Esophagus muscularis mucosa (tissue), 4 donors: ENCODE measurements around the gene NT5DC2. TPM values are rescaled to one million over a fixed set of nuclear protein-coding genes. Genes with fewer than 3 reads are reported as not detected.
"Not testable (repeated sequence)": the region's sequence is repeated elsewhere in the genome, so short reads cannot be mapped to it uniquely, and the experiment has no call there.

Experiments
- DNase-seq: peaks from one replicate; pipeline ENCODE4 v3.0.0-alpha.2; 2017; ENCODE audit errors: extremely low spot score
- H3K27ac ChIP-seq, 4 donors: fragments of 200-600 bp; sonication (generic); replicated peaks in 1 of 4; 1 replicate in 3 of 4; 2 replicates in 1 of 4; pipeline ENCODE4 v1.5.1; 2016 to 2019; ENCODE audit warnings: mild to moderate bottlenecking in 1 of 4
- H3K27me3 ChIP-seq, 4 donors: fragments of 200-600 bp; sonication (generic); one replicate each; pipeline versions ENCODE4 v1.5.1 to v1.6.0; 2016 to 2019
- H3K36me3 ChIP-seq, 4 donors: fragments of 200-600 bp; sonication (generic); one replicate each; pipeline ENCODE4 v1.5.1; 2016 to 2019
- H3K4me1 ChIP-seq, 4 donors: fragments of 200-600 bp; sonication (generic); one replicate each; pipeline ENCODE4 v1.5.1; 2016 to 2019
- H3K4me3 ChIP-seq, 4 donors: fragments of 200-600 bp; sonication (generic); 1 replicate in 2 of 4; 2 replicates in 2 of 4; pipeline ENCODE4 v1.5.1; 2016 to 2019; ENCODE audit warnings: mild to moderate bottlenecking in 4 of 4, moderate library complexity in 1 of 4
- H3K9me3 ChIP-seq, 4 donors: fragments of 200-600 bp; sonication (generic); 1 replicate in 3 of 4; 2 replicates in 1 of 4; pipeline ENCODE4 v1.5.1; 2016 to 2019
- CTCF ChIP-seq, 3 experiments: fragments of 200-600 bp in 2 of 3; fragments of 450-650 bp in 1 of 3; sonication (generic) in 2 of 3; IDR thresholded peaks; one replicate each; pipeline ENCODE4 v1.5.1; 2017 to 2019; ENCODE audit warnings: antibody characterized with exemption in 3 of 3, mild to moderate bottlenecking in 2 of 3, moderate library complexity in 1 of 3
- EP300 ChIP-seq: sonication (generic); formaldehyde crosslinking; IDR thresholded peaks from one replicate; pipeline ENCODE4 v1.6.1; 2017; ENCODE audit warnings: antibody characterized with exemption
- POLR2A ChIP-seq: fragments of 450-650 bp; IDR thresholded peaks from one replicate; pipeline ENCODE4 v1.6.1; 2017; ENCODE audit warnings: antibody characterized with exemption, moderate library complexity, mild to moderate bottlenecking, low read depth
- POLR2AphosphoS5 ChIP-seq, 2 donors: sonication (generic); formaldehyde crosslinking; IDR thresholded peaks; one replicate each; pipeline ENCODE4 v1.6.1; 2017; ENCODE audit warnings: antibody characterized with exemption in 2 of 2
- WGBS: methylation state at CpG from one replicate; pipeline ENCODE4 v1.1.5; 2018; 5-methylcytosine and 5-hydroxymethylcytosine counted together
- intact Hi-C: fragments of 100-400 bp; cut with DNase I; formaldehyde crosslinking; loops from one replicate; pipeline ENCODE4 v1.15.1; 2023
- total RNA-seq, 4 donors: library from RNA; depleted of rRNA; stranded (reverse); fragments of >200 nt; gene quantifications; one replicate each; pipeline versions ENCODE4 v1.1.0 to v1.2.1, GENCODE V29; 2016

Gene NT5DC2
- total RNA-seq, 4 donors from 2014 or later: 58.0 to 87.4 (median 72.9) TPM

- Histone ChIP-seq H3K27ac (peak overlapping the region in 1 of 4 donors; percentile 79), H3K36me3 (peaks cover 15 to 42% (median 41%) of the 10 kb centered on the region in 4 donors), H3K4me3 (no peak overlapping the region), H3K9me3 (no peaks in the 10 kb centered on the region), H3K4me1 (peaks cover 68 to 85% (median 78%) of the 10 kb centered on the region in 4 donors), H3K27me3 (no peaks in the 10 kb centered on the region)
- intact Hi-C loops: no loop called here
- 96% methylated on average over 18 of the region's 25 CpGs for WGBS
- DNase-seq: no peak
- TF ChIP-seq POLR2A: no peak
- TF ChIP-seq CTCF (IDR thresholded peaks at IDR 0.05): no peak
These were observed 4.9 kb downstream of the NT5DC2 start for GRCh38 chr3:52528586-52529375.

GRCh38 chr3:52527732-52528585 lies 5.7 kb downstream of the NT5DC2 start:
- H3K36me3 ChIP-seq: peaks cover 15 to 50% (median 48%) of the 10 kb centered on the region in 4 donors
- peaks cover 64 to 81% (median 76%) of the 10 kb centered on the region in 4 donors for H3K4me1 ChIP-seq
- intact Hi-C loops: no loop called here
- peak overlapping the region in 1 of 4 donors; percentile 79 for H3K27ac ChIP-seq
- no peaks in the 10 kb centered on the region for H3K9me3 ChIP-seq
- no peak for TF ChIP-seq EP300
- TF ChIP-seq POLR2AphosphoS5 (IDR thresholded peaks at IDR 0.05): no peak
- no peak for TF ChIP-seq POLR2A
- no peak for TF ChIP-seq CTCF (IDR thresholded peaks at IDR 0.05)
- no peak overlapping the region for H3K4me3 ChIP-seq
- H3K27me3 ChIP-seq: no peaks in the 10 kb centered on the region
- no peak for DNase-seq
- WGBS: 90% methylated on average over 13 of the region's 18 CpGs

- intact Hi-C loops: no loop called here
- Histone ChIP-seq H3K36me3 (peaks cover 15 to 56% (median 54%) of the 10 kb centered on the region in 4 donors), H3K4me3 (no peak overlapping the region), H3K27me3 (no peaks in the 10 kb centered on the region), H3K4me1 (peaks cover 56 to 73% (median 68%) of the 10 kb centered on the region in 4 donors), H3K9me3 (no peaks in the 10 kb centered on the region), H3K27ac (peak overlapping the region in 1 of 4 donors; percentile 28)
- TF ChIP-seq POLR2A (no peak), POLR2AphosphoS5 (IDR thresholded peaks at IDR 0.05) (no peak), EP300 (no peak), CTCF (IDR thresholded peaks at IDR 0.05) (no peak)
- 89% methylated on average over 12 of the region's 14 CpGs for WGBS
- DNase-seq: no peak
These were observed 6.5 kb downstream of the NT5DC2 start for GRCh38 chr3:52527039-52527731.

- WGBS: 94% methylated on average over 3 of the region's 5 CpGs
- H3K4me3 ChIP-seq, intact Hi-C loops, DNase-seq, H3K27me3 ChIP-seq, H3K9me3 ChIP-seq: not testable (repeated sequence)
- Histone ChIP-seq H3K4me1 (peaks cover 51 to 68% (median 63%) of the 10 kb centered on the region in 4 donors), H3K36me3 (peaks cover 15 to 61% (median 59%) of the 10 kb centered on the region in 4 donors), H3K27ac (peak overlapping the region in 1 of 4 donors; percentile 28)
These were observed 7.0 kb downstream of the NT5DC2 start for GRCh38 chr3:52526671-52527038.
